K562 (cell line): ENCODE results near the gene GP1BB. TPM values are rescaled to one million over a fixed set of nuclear protein-coding genes. Genes with fewer than 3 reads are reported as not detected.

ENCODE experiments used
- MGA ChIP-seq: fragments of 450-650 bp; IDR thresholded peaks from 2 replicates; pipeline ENCODE4 v1.6.1; 2016; ENCODE audit warnings: mild to moderate bottlenecking, moderate library complexity
- MIER1 ChIP-seq: fragments of 450-650 bp; IDR thresholded peaks from 2 replicates; pipeline ENCODE4 v1.6.1; 2016; ENCODE audit warnings: antibody characterized with exemption, mild to moderate bottlenecking, low read depth
- PBX2 ChIP-seq, 2 experiments: IDR thresholded peaks in 1 of 2; conservative IDR thresholded peaks in 1 of 2; 2 replicates each; pipeline ENCODE4 v1.6.1; 2016; ENCODE audit warnings: low read depth in 2 of 2, mild to moderate bottlenecking in 1 of 2, missing compliant biosample characterization in 1 of 2, missing genetic modification characterization in 1 of 2, moderate library complexity in 1 of 2
- POLR2B ChIP-seq: fragments of 450-650 bp; IDR thresholded peaks from 2 replicates; pipeline ENCODE4 v1.6.1; 2018; ENCODE audit warnings: low read depth; ENCODE audit not compliant: partially characterized antibody
- TBP ChIP-seq: optimal IDR thresholded peaks from 2 replicates; pipeline ENCODE3; 2011; ENCODE audit warnings: low read depth, low read length, improper control_type of control experiment
- polyA plus RNA-seq, 8 experiments: library from polyadenylated mRNA; depleted of rRNA in 4 of 8; stranded (reverse) in 5 of 8; unstranded in 3 of 8; fragments of >200 nt; fragmentation: Nextera tagmentation in 2 of 8; fragmentation: Illumina TruSeq in 1 of 8; extraction: Ambion mirVana in 2 of 8; extraction: Trizol in 1 of 8; gene quantifications; 2 replicates each; pipeline versions ENCODE4 v1.2.1 to v1.2.3, GENCODE V29; 2011 to 2014; ENCODE audit warnings: inconsistent platforms in 1 of 8, missing spikeins in 1 of 8
- total RNA-seq, 7 experiments: library from RNA; depleted of rRNA in 6 of 7; stranded (reverse); fragments of >200 nt in 6 of 7; fragmentation: Illumina TruSeq in 2 of 7; extraction: Trizol in 2 of 7; gene quantifications; 2 replicates each; pipeline versions ENCODE4 v1.2.1 to v1.2.3, GENCODE V29; 2011 to 2021; ENCODE audit warnings: low replicate concordance in 1 of 7

The GP1BB gene
- total and polyA plus RNA-seq, 9 of the 15 experiments (the other 6 are each of a cell fraction or from before 2014, with no cell fraction given): 0.69 to 162 (median 2.8) TPM

GRCh38 chr22:19730655-19731360 lies 7.5 kb downstream of the GP1BB start (continued):
- TF ChIP-seq MGA: no peak
- no peak for TF ChIP-seq POLR2B
- peak; percentile 91 for TF ChIP-seq PBX2 (CRISPR knock-in tag; IDR thresholded peaks at IDR 0.05; ENCODE audit: low read depth)
- peak; percentile 97 for TF ChIP-seq PBX2 (tag; conservative IDR thresholded peaks at IDR 0.05; ENCODE audit: low read depth)
- no peak for TF ChIP-seq MIER1
- TF ChIP-seq TBP: peak; percentile 80
